OCI-LY3 (cell line): Measurements from ENCODE around the gene SNW1.
"Not testable (repeated sequence)": the region's sequence is repeated elsewhere in the genome, so short reads cannot be mapped to it uniquely, and the experiment has no call there.

Experiments used
- H2AFZ ChIP-seq: fragments of 200-600, 300-600 bp; shearing (Covaris generic); 2 replicates; pipeline ENCODE4 v1.6.0; 2014; ENCODE audit warnings: antibody characterized with exemption, low read depth, low read length
- H3K27ac ChIP-seq: fragments of 200-600, 300-600 bp; sonication (generic); 2 replicates; pipeline ENCODE4 v1.5.1; 2014; ENCODE audit warnings: mild to moderate bottlenecking, low read length, moderate library complexity, mixed read lengths
- H3K27me3 ChIP-seq: fragments of 200-600, 300-600 bp; sonication (generic); 2 replicates; pipeline ENCODE4 v1.6.1; 2014; ENCODE audit warnings: low read depth, low read length, mixed read lengths
- H3K36me3 ChIP-seq: fragments of 200-600, 300-600 bp; sonication (generic); replicated peaks from 2 replicates; pipeline ENCODE3; 2014; ENCODE audit warnings: low read depth, low read length, mixed read lengths
- H3K4me1 ChIP-seq: fragments of 300-600, 200-600 bp; sonication (generic); 2 replicates; pipeline ENCODE4 v1.6.1; 2014; ENCODE audit warnings: low read length, mixed read lengths
- H3K4me2 ChIP-seq: fragments of 200-600, 300-600 bp; sonication (generic); 2 replicates; pipeline ENCODE4 v1.6.1; 2014; ENCODE audit warnings: low read length, mixed read lengths
- H3K4me3 ChIP-seq: fragments of 300-600, 200-600 bp; sonication (generic); 2 replicates; pipeline ENCODE4 v1.5.1; 2014; ENCODE audit warnings: antibody characterized with exemption, mild to moderate bottlenecking, low read length, moderate library complexity
- H3K79me2 ChIP-seq: fragments of 300-600, 200-600 bp; shearing (Covaris generic); 2 replicates; pipeline ENCODE4 v1.6.1; 2014; ENCODE audit warnings: mild to moderate bottlenecking, low read length, mixed read lengths
- H3K9ac ChIP-seq: fragments of 300-600, 200-600 bp; shearing (Covaris generic); 2 replicates; pipeline ENCODE4 v1.6.0; 2014; ENCODE audit warnings: mild to moderate bottlenecking, low read length, moderate library complexity
- H3K9me3 ChIP-seq: fragments of 200-600, 300-600 bp; shearing (Covaris generic); 2 replicates; pipeline ENCODE4 v1.6.1; 2014; ENCODE audit warnings: low read length, mixed read lengths; ENCODE audit not compliant: insufficient read depth
- H4K20me1 ChIP-seq: fragments of 200-600, 300-600 bp; sonication (generic); 2 replicates; pipeline ENCODE4 v1.6.1; 2016; ENCODE audit warnings: low read length, mixed read lengths; ENCODE audit not compliant: insufficient read depth
- EZH2phosphoT487 ChIP-seq: fragments of 200-600 bp; shearing (Covaris generic); IDR thresholded peaks from 2 replicates; pipeline ENCODE4 v1.6.1; 2018; ENCODE audit warnings: antibody characterized with exemption, mixed run types, low read depth
- TF ChIP-seq, protein P1 (sequence below): fragments of 200-600, 300-600 bp; sonication (generic); IDR thresholded peaks from 2 replicates; pipeline ENCODE4 v1.5.1; 2014; ENCODE audit warnings: antibody characterized with exemption, low read length, low read depth

Gene SNW1

DNA sequence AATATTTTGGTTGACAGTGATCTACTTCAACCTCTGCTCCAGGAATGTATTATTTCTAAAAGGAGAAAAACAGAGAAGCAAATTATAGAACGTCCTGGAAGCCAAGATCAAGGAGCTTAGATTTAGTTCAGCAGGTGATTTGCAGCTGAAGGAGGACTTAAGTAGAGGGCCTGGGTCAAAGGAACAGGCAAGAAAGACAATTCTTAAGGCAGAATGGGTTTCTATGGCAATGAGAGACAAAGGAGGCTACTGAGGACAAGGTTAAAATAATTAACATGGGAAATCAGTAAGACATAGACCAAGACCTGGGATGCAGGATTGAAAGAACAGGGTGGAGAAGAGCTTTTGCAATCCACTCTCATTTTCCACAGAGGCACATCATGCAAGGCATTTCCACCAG, 2.4 kb upstream of the SNW1 start:
- no peak overlapping the region for H3K4me3 ChIP-seq
- H3K36me3 ChIP-seq: peaks cover 4% of the 10 kb centered on the region
- H2AFZ ChIP-seq: no peak overlapping the region
- peaks cover 10% of the 10 kb centered on the region; the same call in 1 of the 2 replicates for H3K4me1 ChIP-seq
- H3K4me2 ChIP-seq: no peak overlapping the region
- H3K9ac ChIP-seq: no peak overlapping the region
- no peaks in the 10 kb centered on the region for H3K9me3 ChIP-seq
- no peak for TF ChIP-seq EZH2phosphoT487
- TF ChIP-seq, protein P1, sequence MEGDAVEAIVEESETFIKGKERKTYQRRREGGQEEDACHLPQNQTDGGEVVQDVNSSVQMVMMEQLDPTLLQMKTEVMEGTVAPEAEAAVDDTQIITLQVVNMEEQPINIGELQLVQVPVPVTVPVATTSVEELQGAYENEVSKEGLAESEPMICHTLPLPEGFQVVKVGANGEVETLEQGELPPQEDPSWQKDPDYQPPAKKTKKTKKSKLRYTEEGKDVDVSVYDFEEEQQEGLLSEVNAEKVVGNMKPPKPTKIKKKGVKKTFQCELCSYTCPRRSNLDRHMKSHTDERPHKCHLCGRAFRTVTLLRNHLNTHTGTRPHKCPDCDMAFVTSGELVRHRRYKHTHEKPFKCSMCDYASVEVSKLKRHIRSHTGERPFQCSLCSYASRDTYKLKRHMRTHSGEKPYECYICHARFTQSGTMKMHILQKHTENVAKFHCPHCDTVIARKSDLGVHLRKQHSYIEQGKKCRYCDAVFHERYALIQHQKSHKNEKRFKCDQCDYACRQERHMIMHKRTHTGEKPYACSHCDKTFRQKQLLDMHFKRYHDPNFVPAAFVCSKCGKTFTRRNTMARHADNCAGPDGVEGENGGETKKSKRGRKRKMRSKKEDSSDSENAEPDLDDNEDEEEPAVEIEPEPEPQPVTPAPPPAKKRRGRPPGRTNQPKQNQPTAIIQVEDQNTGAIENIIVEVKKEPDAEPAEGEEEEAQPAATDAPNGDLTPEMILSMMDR: no peak
- H3K79me2 ChIP-seq: peaks cover 27% of the 10 kb centered on the region
- no peaks in the 10 kb centered on the region for H3K27me3 ChIP-seq
- H3K27ac ChIP-seq: no peak overlapping the region
- peaks cover 6% of the 10 kb centered on the region; the same call in 1 of the 2 replicates for H4K20me1 ChIP-seq

DNA sequence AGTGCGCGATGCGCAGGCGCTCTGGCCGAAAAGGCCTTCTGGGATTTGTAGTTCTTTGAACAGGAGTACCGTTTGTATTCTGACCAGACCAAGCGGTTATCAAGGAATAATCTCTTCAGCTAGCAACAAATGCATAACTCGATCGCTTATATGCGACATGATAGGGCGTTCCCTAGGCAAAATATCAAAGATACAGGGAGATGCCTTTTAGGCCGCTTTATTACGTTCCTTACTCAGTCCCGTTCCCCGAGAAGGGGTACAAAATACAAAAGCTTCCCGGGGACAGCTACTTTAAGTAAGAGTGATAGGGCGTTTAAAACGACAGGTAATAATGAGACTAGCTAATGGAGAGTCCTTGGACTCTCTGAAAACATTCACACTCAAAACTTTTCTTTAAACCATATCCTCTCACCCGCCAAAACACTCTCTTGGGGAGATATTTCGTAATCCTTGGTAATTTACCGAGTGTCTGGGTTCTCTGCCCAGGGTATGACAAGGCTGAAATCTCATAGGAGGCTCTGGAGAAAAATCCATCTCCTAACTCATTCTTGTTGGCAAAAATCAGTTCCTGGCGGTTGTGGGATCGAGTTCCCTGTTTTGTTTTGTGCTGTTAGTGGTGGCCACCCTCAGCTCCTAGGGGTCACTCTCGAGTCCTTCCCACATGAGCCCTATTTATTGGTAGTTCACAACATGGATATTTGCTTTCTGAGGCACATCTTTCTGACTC, 412 bp upstream of the SNW1 start:
- Histone ChIP-seq H3K79me2 (peaks cover 46% of the 10 kb centered on the region), H3K27me3 (no peaks in the 10 kb centered on the region), H3K36me3 (peaks cover 8% of the 10 kb centered on the region), H3K9me3 (no peaks in the 10 kb centered on the region), H4K20me1 (peaks cover 16% of the 10 kb centered on the region; the same call in 1 of the 2 replicates), H2AFZ (peak overlapping the region; percentile 96), H3K27ac (peak overlapping the region; percentile 73), H3K4me1 (peaks cover 10% of the 10 kb centered on the region; the same call in 1 of the 2 replicates), H3K4me2 (peak overlapping the region; percentile 86), H3K4me3 (peak overlapping the region; percentile 88), H3K9ac (peak overlapping the region; percentile 90)
- TF ChIP-seq EZH2phosphoT487: no peak
- TF ChIP-seq, protein P1: peak; percentile 48

DNA sequence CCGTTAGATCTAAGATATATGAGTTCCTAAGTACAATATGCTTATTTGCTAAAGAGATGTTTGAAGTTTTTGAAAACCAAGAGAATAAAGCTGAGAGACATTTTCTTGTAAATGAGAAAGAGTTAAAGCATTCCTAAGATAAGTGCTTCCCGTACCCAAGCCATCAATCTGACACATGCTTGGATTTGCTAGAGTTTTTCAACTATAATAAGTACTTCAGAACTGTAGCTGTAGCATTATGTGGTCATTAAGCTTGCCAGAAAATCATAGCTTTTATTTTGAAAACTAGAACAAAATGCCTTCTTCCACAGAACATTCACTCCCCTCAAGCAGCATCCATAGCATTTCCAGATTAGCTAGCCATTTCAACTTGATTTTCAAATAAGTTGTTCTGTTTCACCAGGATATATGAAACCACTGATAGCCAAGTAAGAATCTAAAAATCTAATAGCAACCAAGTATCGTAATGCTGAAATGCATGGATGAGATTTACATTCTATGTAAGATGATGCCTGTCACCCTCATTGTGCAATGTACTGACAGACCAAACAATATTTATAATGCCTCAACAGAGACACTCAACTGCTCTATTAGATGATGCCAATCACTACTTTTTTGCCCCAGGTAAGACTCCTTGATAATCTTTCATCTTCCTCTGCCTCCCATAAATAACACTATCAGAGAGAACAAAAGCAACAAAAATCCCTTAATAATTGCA, 8.0 kb downstream of the SNW1 start:
- H4K20me1 ChIP-seq: peaks cover 16% of the 10 kb centered on the region; the same call in 1 of the 2 replicates
- H3K4me2 ChIP-seq: no peak overlapping the region
- H3K4me1 ChIP-seq: no peaks in the 10 kb centered on the region
- peaks cover 48% of the 10 kb centered on the region for H3K36me3 ChIP-seq
- H3K9me3 ChIP-seq: no peaks in the 10 kb centered on the region
- peaks cover 54% of the 10 kb centered on the region for H3K79me2 ChIP-seq
- H3K4me3 ChIP-seq: no peak overlapping the region
- TF ChIP-seq EZH2phosphoT487: no peak
- TF ChIP-seq, protein P1: no peak
- H2AFZ ChIP-seq: no peak overlapping the region
- no peaks in the 10 kb centered on the region for H3K27me3 ChIP-seq
- H3K27ac ChIP-seq: no peak overlapping the region
- H3K9ac ChIP-seq: no peak overlapping the region

DNA sequence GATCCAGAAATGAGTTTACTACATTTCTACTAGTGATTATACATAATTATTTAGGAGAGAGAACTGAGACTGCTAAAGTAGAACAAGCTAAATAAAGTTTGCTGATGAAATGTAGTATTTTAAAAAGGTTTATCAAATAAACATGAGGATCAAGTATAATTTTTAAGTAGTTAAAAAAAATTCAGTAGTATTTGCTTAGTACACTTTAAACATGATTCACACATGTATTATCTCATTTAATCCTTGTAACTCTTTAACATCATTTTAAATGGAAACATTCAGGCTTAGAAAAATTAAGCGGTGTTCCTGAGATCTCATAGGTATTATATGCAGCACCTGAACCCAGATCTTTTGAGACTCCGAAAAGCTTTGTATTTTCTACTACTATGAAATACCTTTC, 8.7 kb downstream of the SNW1 start:
- Histone ChIP-seq H3K36me3 (peaks cover 48% of the 10 kb centered on the region), H3K9ac (no peak overlapping the region), H3K4me1 (no peaks in the 10 kb centered on the region), H2AFZ (no peak overlapping the region), H3K27ac (no peak overlapping the region), H3K9me3 (no peaks in the 10 kb centered on the region), H4K20me1 (peaks cover 14% of the 10 kb centered on the region; the same call in 1 of the 2 replicates), H3K4me3 (no peak overlapping the region), H3K27me3 (no peaks in the 10 kb centered on the region), H3K79me2 (peaks cover 47% of the 10 kb centered on the region), H3K4me2 (no peak overlapping the region)
- TF ChIP-seq EZH2phosphoT487: no peak
- TF ChIP-seq, protein P1: no peak

DNA sequence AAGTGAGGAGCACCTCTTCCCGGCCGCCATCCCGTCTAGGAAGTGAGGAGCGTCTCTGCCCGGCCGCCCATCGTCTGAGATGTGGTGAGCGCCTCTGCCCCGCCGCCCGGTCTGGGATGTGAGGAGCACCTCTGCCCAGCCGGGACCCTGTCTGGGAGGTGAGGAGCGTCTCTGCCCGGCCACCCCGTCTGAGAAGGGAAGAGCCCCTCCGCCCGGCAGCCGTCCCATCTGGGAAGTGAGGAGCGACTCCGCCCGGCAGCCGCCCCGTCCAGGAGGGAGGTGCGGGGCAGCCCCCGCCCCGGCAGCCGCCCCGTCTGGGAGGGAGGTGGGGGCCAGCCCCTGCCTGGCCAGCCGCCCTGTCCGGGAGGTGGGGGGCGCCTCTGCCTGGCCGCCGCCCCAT, 13.5 kb downstream of the SNW1 start:
- not testable (repeated sequence) for H4K20me1 ChIP-seq, H3K27me3 ChIP-seq, H3K4me1 ChIP-seq, H2AFZ ChIP-seq, H3K9ac ChIP-seq, H3K4me3 ChIP-seq, H3K9me3 ChIP-seq, H3K27ac ChIP-seq, H3K4me2 ChIP-seq
- peaks cover 45% of the 10 kb centered on the region for H3K36me3 ChIP-seq
- peaks cover 31% of the 10 kb centered on the region for H3K79me2 ChIP-seq
